GM12873 (cell line): ENCODE results near the gene CLEC4E.
A peak's percentile ranks its signal among the peaks of the same experiment; 100 is the strongest.

ENCODE experiments used
- TF ChIP-seq, protein P1 (sequence below): IDR thresholded peaks from 2 replicates; pipeline ENCODE4 v1.5.1; 2012; ENCODE audit warnings: low read depth, mild to moderate bottlenecking, moderate library complexity, low read length, control low read depth; ENCODE audit not compliant: insufficient read depth; ENCODE audit errors: missing control alignments

The CLEC4E gene

DNA sequence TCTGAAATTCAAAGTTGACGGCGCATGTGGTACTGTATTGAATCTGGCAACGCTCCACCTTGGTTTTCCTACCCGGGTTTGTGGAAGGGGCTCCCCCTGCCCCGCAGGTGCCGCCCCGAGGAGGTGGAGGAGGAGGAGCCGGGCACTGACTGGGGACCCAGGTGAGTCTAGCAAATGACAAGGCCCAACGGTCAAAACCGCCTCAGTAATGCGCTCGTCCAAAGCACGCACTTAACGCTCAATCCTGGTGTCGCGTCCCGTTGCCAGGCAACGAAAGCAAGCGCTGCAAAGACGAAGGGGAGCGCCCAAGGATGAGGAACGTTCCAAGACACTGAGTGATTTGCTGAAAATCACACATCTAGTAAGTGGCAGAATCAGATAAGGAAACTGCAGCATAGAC is 24.0 kb upstream of the CLEC4E start:
- TF ChIP-seq, protein P1, sequence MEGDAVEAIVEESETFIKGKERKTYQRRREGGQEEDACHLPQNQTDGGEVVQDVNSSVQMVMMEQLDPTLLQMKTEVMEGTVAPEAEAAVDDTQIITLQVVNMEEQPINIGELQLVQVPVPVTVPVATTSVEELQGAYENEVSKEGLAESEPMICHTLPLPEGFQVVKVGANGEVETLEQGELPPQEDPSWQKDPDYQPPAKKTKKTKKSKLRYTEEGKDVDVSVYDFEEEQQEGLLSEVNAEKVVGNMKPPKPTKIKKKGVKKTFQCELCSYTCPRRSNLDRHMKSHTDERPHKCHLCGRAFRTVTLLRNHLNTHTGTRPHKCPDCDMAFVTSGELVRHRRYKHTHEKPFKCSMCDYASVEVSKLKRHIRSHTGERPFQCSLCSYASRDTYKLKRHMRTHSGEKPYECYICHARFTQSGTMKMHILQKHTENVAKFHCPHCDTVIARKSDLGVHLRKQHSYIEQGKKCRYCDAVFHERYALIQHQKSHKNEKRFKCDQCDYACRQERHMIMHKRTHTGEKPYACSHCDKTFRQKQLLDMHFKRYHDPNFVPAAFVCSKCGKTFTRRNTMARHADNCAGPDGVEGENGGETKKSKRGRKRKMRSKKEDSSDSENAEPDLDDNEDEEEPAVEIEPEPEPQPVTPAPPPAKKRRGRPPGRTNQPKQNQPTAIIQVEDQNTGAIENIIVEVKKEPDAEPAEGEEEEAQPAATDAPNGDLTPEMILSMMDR, result no peak

DNA sequence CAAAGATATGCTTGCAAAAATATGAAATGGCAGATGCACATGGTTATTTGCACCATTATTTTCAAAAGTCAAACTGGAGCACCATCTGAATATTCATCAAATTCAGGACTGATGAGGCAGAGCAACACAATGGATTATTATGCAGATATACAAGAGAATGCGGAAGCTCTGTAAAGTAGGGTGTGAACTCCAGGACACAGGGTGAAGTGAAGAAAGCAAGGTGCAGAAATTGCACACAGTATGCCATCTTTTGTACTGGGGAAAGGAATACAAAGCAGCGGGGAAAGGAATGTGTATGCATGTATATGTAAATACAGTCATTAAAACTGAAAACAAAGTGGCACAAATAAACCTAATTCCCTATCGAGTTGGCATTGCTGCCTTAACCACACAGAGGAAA is 22.7 kb upstream of the CLEC4E start:
- TF ChIP-seq, protein P1, result no peak

DNA sequence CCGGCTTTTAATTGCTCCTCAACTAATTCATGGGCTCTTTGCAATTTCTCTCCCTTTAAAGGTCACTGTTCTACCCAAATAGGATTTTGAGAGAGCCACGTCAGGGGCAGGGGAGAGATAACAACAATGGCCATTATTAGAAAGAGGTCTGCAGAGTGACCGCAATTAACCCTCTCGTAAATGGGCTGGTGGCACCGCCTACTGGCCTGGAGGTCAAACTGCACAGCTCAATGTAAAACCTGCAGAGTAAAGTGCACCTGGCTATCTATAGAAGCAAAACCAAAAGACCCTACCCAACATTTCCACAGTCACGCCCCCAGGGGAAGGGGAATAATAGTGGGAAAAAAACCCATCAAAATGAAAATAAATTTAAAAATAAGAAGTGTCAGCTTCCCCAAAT is 21.6 kb upstream of the CLEC4E start:
- TF ChIP-seq, protein P1, result peak; percentile 45

DNA sequence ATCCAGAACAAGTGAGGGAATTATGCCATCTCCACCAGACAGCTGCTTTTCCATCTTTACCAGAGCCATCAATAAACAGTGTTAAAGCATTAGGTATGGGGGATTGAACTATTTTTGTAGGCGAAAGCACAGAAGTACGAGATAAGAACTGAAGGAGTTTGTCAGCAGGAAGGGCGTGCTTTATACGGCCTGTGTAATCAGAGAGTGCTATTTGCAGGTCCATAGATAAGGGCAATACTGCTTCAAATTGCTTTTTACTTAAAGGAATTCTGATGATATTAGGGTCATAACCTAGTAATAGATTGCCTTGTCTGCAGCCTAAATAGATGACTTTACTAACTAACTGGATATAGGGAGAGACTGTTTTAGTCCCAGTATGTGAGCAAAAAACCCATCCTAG is 20.3 kb upstream of the CLEC4E start:
- TF ChIP-seq, protein P1, result no peak

DNA sequence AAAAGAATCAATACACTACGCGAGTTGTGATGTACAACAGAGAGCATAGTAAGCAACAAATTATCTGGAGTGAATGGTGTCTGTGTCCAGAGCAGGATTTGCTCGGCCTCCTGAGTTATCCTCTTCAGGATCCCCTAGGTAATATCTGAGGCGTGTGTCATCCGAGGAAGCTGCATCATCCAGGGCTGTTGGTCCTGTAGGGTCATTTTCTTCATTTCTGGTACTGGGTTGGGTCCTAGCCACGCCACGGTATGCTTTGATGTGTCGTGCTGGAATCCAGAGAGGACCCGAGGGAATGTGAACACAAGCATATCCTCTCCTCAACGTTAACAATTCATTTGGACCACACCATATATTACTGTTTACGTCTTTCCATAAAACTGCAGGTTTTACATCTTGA is 19.0 kb upstream of the CLEC4E start:
- TF ChIP-seq, protein P1, result no peak

DNA sequence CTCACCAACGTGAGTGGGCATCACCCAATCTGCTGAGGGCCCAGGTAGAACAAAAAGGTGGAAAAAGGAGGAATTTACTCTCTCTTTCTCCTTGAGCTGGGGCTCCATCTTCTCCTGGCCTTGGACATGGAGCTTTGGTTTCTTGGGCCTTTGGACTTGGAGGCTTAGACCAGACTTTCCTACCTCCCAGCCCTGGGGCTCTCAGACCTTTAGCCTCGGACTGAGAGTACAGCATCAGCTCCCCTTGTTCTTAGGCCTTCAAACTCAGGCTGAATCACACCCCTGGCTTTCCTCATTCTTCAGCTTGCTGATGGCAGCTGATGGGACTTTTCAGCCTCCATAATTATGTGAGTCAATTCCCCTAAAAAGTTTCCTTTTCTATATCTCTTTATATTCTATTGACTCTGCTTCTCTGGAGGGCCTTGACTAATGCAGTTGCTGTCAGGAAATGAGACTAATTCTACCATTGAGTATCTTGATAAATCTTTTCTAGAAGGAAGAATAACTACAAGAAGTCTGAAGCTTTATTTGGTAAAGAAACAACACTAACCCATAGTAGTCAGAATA is 15.9 kb upstream of the CLEC4E start:
- TF ChIP-seq, protein P1, result no peak

DNA sequence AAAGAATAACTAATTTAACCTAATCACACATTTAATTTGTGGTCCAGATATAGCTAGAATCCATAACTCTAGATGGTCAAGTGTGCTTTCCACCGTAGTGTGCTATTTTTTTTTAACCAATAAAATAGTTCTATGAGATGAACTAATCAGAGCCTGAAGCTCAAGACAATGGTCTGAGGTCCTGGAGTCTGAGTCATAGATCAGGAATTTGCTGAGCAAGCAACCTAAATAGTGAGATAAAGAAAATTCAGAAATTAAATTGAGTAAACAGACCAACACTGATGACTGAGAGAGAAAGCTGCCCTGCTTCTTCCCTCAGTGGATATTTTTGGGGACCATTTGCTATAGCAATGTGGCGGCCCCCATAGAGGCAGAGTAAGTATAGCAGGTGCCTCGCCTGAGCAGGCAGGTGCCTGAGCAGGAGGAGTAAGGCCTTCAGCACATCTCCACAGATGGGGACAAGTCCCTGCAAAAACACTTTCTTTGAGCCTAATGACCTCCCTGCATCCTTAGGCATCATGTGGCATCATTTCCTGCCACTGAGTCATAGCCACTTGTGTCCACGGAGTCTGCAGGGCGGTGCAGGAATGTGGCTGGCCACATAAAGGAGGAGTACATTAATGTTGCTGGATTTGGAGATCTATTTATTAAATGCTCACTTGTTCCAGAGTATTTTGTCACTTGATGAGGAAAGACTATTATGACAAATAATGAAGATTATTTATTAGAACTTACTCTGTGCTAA is 13.9 kb upstream of the CLEC4E start:
- TF ChIP-seq, protein P1, result no peak
